ENCODE data around the gene CNNM3. TPM values are rescaled to one million over a fixed set of nuclear protein-coding genes. Genes with fewer than 3 reads are reported as not detected.

CNNM3 gene
- total RNA-seq, 2 donors from 2014 or later, result 15.0 to 18.8 TPM

GRCh38 chr2:96863575-96864342 is 47.7 kb downstream of the CNNM3 start:
- no peaks in the 10 kb centered on the region for H3K9me3 Mint-ChIP-seq
- ATAC-seq (no peak), DNase-seq (ENCODE audit: low spot score in 2 of 2) (no peak)
- no peak overlapping the region for H3K27ac Mint-ChIP-seq
- H3K36me3 Mint-ChIP-seq, result no peaks in the 10 kb centered on the region

- no peak for ATAC-seq
- H3K27ac Mint-ChIP-seq, result no peak overlapping the region
- H3K9me3 Mint-ChIP-seq, result no peaks in the 10 kb centered on the region
- H3K36me3 Mint-ChIP-seq, result no peaks in the 10 kb centered on the region
- no peak for DNase-seq (ENCODE audit: low spot score in 2 of 2)
Measured at GRCh38 chr2:96864343-96865091, 48.4 kb downstream of the CNNM3 start.

- no peak overlapping the region for H3K27ac Mint-ChIP-seq
- H3K36me3 Mint-ChIP-seq, result no peaks in the 10 kb centered on the region
- no peaks in the 10 kb centered on the region for H3K9me3 Mint-ChIP-seq
- ATAC-seq, result no peak
- no peak for DNase-seq (ENCODE audit: low spot score in 2 of 2)
Measured at GRCh38 chr2:96865654-96866053, 49.6 kb downstream of the CNNM3 start.

- no peak for ATAC-seq
Measured at GRCh38 chr2:96866149-96866548, 50.1 kb downstream of the CNNM3 start.

GRCh38 chr2:96866586-96866985 is 50.5 kb downstream of the CNNM3 start:
- ATAC-seq, result no peak
- Mint-ChIP-seq H3K27ac (no peak overlapping the region), H3K9me3 (no peaks in the 10 kb centered on the region), H3K36me3 (no peaks in the 10 kb centered on the region)
- DNase-seq (ENCODE audit: low spot score in 2 of 2), result no peak

More at GRCh38 chr2:96866149-96866548, 50.1 kb downstream of the CNNM3 start:
- DNase-seq (ENCODE audit: low spot score in 2 of 2), result no peak
- Mint-ChIP-seq H3K36me3 (no peaks in the 10 kb centered on the region), H3K9me3 (no peaks in the 10 kb centered on the region), H3K27ac (no peak overlapping the region)

GRCh38 chr2:96866986-96867755 is 51.1 kb downstream of the CNNM3 start:
- Mint-ChIP-seq H3K36me3 (no peaks in the 10 kb centered on the region), H3K27ac (peak overlapping the region; percentile 14 to 57), H3K9me3 (no peaks in the 10 kb centered on the region)
- DNase-seq (ENCODE audit: low spot score in 2 of 2) (no peak), ATAC-seq (no peak)

- DNase-seq (ENCODE audit: low spot score in 2 of 2) (no peak), ATAC-seq (peak in 1 of 2 donors; percentile 45)
- Mint-ChIP-seq H3K27ac (peak overlapping the region; percentile 57 to 79), H3K9me3 (no peaks in the 10 kb centered on the region), H3K36me3 (no peaks in the 10 kb centered on the region)
Measured at GRCh38 chr2:96867756-96868554, 51.9 kb downstream of the CNNM3 start.

GRCh38 chr2:96868555-96869280 is 52.6 kb downstream of the CNNM3 start:
- peak overlapping the region in 1 of 2 donors; percentile 57 for H3K27ac Mint-ChIP-seq
- peak; percentile 62 to 63 for ATAC-seq
- no peaks in the 10 kb centered on the region for H3K9me3 Mint-ChIP-seq
- H3K36me3 Mint-ChIP-seq, result no peaks in the 10 kb centered on the region
- DNase-seq (ENCODE audit: low spot score in 2 of 2), result peak in 1 of 2 donors; percentile 60

GRCh38 chr2:96869281-96869821 is 53.3 kb downstream of the CNNM3 start:
- Mint-ChIP-seq H3K9me3 (no peaks in the 10 kb centered on the region), H3K27ac (no peak overlapping the region), H3K36me3 (no peaks in the 10 kb centered on the region)
- DNase-seq (ENCODE audit: low spot score in 2 of 2) (no peak), ATAC-seq (peak; percentile 7 to 11)

GRCh38 chr2:96869822-96870625 is 54.0 kb downstream of the CNNM3 start, which contains the start of gene SEMA4C:
TSS of gene SEMA4C (minus strand) at chr2:96870080. CDS start at chr2:96867886, 2,194 bp downstream.
- peak in 1 of 2 donors; percentile 41 for DNase-seq (ENCODE audit: low spot score in 2 of 2)
- Mint-ChIP-seq H3K27ac (no peak within 1 kb of the TSS), H3K9me3 (no peaks in the 10 kb centered on the region), H3K36me3 (no peaks in the 10 kb centered on the region)
- ATAC-seq, result peak; percentile 15 to 42

GRCh38 chr2:96870626-96871255 is 54.7 kb downstream of the CNNM3 start:
- ATAC-seq, result peak; percentile 23 to 37
- no peaks in the 10 kb centered on the region for H3K36me3 Mint-ChIP-seq
- H3K27ac Mint-ChIP-seq, result no peak overlapping the region
- DNase-seq (ENCODE audit: low spot score in 2 of 2), result peak in 1 of 2 donors; percentile 31
- no peaks in the 10 kb centered on the region for H3K9me3 Mint-ChIP-seq

- no peak for DNase-seq (ENCODE audit: low spot score in 2 of 2)
- Mint-ChIP-seq H3K27ac (no peak overlapping the region), H3K36me3 (no peaks in the 10 kb centered on the region), H3K9me3 (no peaks in the 10 kb centered on the region)
- ATAC-seq, result no peak
Measured at GRCh38 chr2:96872591-96873349, 56.7 kb downstream of the CNNM3 start.

- H3K27ac Mint-ChIP-seq, result no peak overlapping the region
- DNase-seq (ENCODE audit: low spot score in 2 of 2) (no peak), ATAC-seq (no peak)
- H3K9me3 Mint-ChIP-seq, result no peaks in the 10 kb centered on the region
- H3K36me3 Mint-ChIP-seq, result no peaks in the 10 kb centered on the region
Measured at GRCh38 chr2:96873651-96874096, 57.6 kb downstream of the CNNM3 start.

All from activated naive CD4-positive, alpha-beta T cell treated with anti-CD3 and anti-CD28 coated beads, Interleukin-2, amount 50 U/mL, for 72 hours (primary cell).